Loucy (cell line): ENCODE data around the gene GPBP1.
"Not testable (repeated sequence)": the region's sequence is repeated elsewhere in the genome, so short reads cannot be mapped to it uniquely, and the experiment has no call there.

Source experiments
- EZH2phosphoT487 ChIP-seq: fragments of 200-600 bp; IDR thresholded peaks from 2 replicates; pipeline ENCODE4 v1.6.1; 2018; ENCODE audit warnings: antibody characterized with exemption, mild to moderate bottlenecking, moderate library complexity, borderline replicate concordance
- TF ChIP-seq, protein P1 (sequence below): fragments of 200-600 bp; sonication (generic); conservative IDR thresholded peaks from 2 replicates; pipeline ENCODE4 v1.5.1; 2014; ENCODE audit warnings: mild to moderate bottlenecking, antibody characterized with exemption, low read length

DNA sequence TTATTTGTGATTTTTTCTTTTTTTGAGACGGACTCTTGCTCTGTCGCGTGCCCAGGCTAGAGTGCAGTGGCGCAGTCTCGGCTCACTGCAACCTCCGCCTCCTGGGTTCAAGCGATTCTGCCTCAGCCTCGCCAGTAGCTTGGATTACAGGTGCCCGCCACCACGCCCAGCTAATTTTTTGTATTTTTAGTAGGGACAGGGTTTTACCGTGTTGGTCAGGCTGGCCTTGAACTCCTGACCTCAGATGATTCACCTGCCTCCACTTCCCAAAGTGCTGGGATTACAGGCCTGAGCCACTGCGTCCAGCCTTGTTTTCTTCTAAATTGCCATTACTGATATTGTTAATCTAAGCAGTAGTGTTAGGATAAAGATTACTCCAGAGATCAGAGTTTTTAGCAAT lies 4.4 kb downstream of the GPBP1 start:
- TF ChIP-seq, protein P1, sequence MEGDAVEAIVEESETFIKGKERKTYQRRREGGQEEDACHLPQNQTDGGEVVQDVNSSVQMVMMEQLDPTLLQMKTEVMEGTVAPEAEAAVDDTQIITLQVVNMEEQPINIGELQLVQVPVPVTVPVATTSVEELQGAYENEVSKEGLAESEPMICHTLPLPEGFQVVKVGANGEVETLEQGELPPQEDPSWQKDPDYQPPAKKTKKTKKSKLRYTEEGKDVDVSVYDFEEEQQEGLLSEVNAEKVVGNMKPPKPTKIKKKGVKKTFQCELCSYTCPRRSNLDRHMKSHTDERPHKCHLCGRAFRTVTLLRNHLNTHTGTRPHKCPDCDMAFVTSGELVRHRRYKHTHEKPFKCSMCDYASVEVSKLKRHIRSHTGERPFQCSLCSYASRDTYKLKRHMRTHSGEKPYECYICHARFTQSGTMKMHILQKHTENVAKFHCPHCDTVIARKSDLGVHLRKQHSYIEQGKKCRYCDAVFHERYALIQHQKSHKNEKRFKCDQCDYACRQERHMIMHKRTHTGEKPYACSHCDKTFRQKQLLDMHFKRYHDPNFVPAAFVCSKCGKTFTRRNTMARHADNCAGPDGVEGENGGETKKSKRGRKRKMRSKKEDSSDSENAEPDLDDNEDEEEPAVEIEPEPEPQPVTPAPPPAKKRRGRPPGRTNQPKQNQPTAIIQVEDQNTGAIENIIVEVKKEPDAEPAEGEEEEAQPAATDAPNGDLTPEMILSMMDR, result not testable (repeated sequence)
- not testable (repeated sequence) for TF ChIP-seq EZH2phosphoT487
